ENCODE measurements around the gene ALPK1.

- TF ChIP-seq CTCF (conservative IDR thresholded peaks at IDR 0.05; ENCODE audit: low read depth, low read length) (no peak), EZH2 (IDR thresholded peaks at IDR 0.05; ENCODE audit: borderline replicate concordance, low read depth, low read length, poor library complexity, severe bottlenecking) (no peak)
These were observed 6.8 kb upstream of the ALPK1 start for GRCh38 chr4:112290341-112290740.

Measured in A673 (cell line).